AG04449 (cell line): ENCODE data around the gene UNC13C.

Experiments
- CTCF ChIA-PET: fragments of 350-600 bp; formaldehyde crosslinking; extraction: SDS; loops from one replicate; lab custom pipeline; 2021; ENCODE audit warnings: antibody characterized with exemption; lab: Yijun Ruan, JAX
- POLR2A ChIA-PET: fragments of 400-600, 350-600 bp; formaldehyde crosslinking; extraction: SDS; loops from one replicate; lab custom pipeline; 2020; ENCODE audit warnings: antibody characterized with exemption, inconsistent platforms; lab: Yijun Ruan, JAX
- DNase-seq: peaks from one replicate; pipeline ENCODE4 v3.0.0-alpha.2; 2010; ENCODE audit warnings: low read depth, low spot score
- H3K4me3 ChIP-seq: 2 replicates; pipeline ENCODE4 v1.5.1; 2011; ENCODE audit warnings: low read depth, mild to moderate bottlenecking, control low read depth, low read length
- TF ChIP-seq, protein P1 (sequence below): IDR thresholded peaks from one replicate; pipeline ENCODE4 v1.5.1; 2011; ENCODE audit warnings: mild to moderate bottlenecking, moderate library complexity, low read length, control low read depth, inconsistent platforms; ENCODE audit not compliant: insufficient read depth; ENCODE audit errors: missing control alignments

The UNC13C gene

DNA sequence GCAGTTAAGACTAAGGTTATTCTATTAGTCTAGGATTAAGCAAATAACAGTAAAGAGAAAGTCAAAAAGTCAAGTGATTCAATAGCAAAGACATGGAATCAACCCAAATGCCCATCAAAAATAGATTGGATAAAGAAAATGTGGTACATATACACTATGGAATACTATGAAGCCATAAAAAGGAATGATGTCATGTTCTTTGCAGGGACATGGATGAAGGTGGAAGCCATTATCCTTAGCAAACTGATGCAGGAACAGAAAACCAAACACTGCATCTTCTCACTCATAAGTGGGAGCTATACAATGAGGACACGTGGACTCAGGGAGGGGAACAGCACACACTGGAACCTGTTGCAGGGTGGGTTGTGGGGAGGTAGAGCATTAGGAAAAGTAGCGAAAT is 29.0 kb downstream of the UNC13C start:
- ChIA-PET CTCF (no interaction called here), POLR2A (no interaction called here)
- no peak overlapping the region for H3K4me3 ChIP-seq
- TF ChIP-seq, protein P1, sequence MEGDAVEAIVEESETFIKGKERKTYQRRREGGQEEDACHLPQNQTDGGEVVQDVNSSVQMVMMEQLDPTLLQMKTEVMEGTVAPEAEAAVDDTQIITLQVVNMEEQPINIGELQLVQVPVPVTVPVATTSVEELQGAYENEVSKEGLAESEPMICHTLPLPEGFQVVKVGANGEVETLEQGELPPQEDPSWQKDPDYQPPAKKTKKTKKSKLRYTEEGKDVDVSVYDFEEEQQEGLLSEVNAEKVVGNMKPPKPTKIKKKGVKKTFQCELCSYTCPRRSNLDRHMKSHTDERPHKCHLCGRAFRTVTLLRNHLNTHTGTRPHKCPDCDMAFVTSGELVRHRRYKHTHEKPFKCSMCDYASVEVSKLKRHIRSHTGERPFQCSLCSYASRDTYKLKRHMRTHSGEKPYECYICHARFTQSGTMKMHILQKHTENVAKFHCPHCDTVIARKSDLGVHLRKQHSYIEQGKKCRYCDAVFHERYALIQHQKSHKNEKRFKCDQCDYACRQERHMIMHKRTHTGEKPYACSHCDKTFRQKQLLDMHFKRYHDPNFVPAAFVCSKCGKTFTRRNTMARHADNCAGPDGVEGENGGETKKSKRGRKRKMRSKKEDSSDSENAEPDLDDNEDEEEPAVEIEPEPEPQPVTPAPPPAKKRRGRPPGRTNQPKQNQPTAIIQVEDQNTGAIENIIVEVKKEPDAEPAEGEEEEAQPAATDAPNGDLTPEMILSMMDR: no peak
- no peak for DNase-seq

DNA sequence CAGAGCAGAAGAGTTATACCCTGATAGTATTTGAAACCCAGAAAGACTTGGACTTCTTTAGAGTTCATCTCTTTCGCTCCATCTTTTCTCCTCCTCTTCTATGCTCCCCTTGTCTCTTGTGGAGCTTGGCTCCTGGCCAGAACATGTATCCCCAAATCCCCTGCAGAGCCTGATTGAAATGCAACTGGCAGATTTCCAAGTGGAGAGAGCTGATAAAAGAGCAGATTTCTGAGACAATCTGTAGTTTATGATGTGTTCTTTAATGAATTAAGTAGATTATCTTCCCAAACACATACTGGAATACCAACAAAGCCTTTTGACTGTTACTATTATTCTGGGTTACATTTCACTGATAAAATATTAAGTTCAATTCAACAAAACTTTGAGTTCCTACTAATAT is 33.4 kb downstream of the UNC13C start:
- H3K4me3 ChIP-seq: no peak overlapping the region
- POLR2A ChIA-PET: no interaction called here
- CTCF ChIA-PET: no interaction called here
- TF ChIP-seq, protein P1: no peak
- DNase-seq: no peak

DNA sequence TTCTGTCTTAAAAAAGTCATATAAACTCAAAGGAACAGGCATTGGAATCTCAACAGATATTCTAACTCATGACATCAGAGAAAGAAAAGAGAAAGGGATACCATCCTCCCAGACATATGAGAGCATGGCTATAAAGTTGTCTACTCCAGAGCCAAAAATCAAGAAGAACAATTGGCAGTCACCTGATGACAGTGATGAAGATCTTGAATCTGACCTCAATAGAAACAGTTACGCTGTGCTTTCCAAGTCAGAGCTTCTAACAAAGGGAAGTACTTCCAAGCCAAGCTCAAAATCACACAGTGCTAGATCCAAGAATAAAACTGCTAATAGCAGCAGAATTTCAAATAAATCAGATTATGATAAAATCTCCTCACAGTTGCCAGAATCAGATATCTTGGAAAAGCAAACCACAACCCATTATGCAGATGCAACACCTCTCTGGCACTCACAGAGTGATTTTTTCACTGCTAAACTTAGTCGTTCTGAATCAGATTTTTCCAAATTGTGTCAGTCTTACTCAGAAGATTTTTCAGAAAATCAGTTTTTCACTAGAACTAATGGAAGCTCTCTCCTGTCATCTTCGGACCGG is 35.9 kb downstream of the UNC13C start:
- ChIA-PET POLR2A (no interaction called here), CTCF (no interaction called here)

DNA sequence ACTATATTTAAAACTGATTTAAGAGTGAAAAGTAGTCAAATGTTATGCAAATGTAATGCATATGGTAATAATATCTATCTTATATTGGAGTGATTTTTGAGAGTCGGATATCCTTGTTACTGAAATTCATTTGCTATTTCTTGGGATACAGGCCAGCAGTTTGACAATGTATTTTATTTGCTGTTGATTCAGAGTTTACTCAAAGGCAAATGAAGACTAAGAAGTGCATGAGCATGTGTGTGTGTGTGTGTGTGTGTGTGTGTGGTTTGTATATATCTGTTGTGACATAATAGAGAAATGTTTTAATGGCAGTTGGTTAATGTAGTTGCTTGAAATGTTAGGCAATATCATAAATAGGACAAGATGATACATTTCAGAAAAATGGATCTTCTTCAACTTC is 39.0 kb downstream of the UNC13C start:
- no peak overlapping the region for H3K4me3 ChIP-seq
- no peak for DNase-seq
- ChIA-PET CTCF (no interaction called here), POLR2A (no interaction called here)
- TF ChIP-seq, protein P1: no peak

More for the DNA sequence above, 35.9 kb downstream of the UNC13C start:
- DNase-seq: no peak
- TF ChIP-seq, protein P1: no peak
- H3K4me3 ChIP-seq: no peak overlapping the region

DNA sequence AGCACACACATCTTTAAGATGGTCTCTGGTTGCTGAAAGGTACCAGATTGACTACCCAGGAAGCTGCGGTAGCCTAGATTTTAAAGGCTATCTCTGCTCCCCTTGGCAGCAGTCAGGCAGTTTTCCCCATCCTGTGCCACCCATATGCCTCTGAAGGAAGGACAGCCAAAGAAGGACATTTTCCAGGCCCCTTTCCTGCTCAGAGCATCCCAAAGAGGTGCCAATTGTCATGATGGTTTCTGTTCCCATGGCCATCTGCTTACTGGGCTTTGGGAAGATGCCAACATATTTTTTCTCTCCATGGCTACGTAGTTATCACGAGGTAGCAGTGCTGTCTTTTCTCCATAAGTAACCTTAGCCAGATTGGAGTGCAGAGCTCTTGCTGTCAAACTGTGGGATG is 39.7 kb downstream of the UNC13C start:
- DNase-seq: no peak
- no peak overlapping the region for H3K4me3 ChIP-seq
- TF ChIP-seq, protein P1: no peak
- POLR2A ChIA-PET: no interaction called here
- CTCF ChIA-PET: no interaction called here

DNA sequence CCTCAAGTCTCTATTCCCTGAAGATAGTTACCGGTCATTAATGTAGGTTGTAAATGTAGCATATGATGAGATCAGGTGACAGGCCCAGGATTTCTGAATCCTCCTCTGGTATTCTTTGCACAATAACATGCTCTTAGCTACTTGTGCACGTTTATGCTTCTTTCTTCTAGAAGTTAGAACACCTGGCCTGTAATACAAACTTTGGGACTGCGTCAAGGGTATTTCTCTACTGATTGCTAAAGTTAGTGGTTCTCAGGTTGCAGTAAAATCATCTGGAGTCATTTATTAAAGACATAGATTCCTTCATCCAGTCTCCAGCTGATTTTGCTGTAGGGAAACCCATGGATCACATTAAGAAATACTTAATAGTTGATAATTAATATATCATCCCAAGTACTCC is 48.0 kb downstream of the UNC13C start:
- TF ChIP-seq, protein P1: no peak
- H3K4me3 ChIP-seq: no peak overlapping the region
- ChIA-PET CTCF (no interaction called here), POLR2A (no interaction called here)
- no peak for DNase-seq
